Stomach (tissue), 4 donors: ENCODE data around the gene SSTR4.

Source experiments
- POLR2A ChIP-seq, 4 donors: fragments of 450-650 bp; IDR thresholded peaks; one replicate each; pipeline ENCODE4 v1.6.1; 2016; ENCODE audit warnings: antibody characterized with exemption in 4 of 4, control low read depth in 2 of 4, mild to moderate bottlenecking in 1 of 4, moderate library complexity in 1 of 4
- POLR2AphosphoS5 ChIP-seq, 3 donors: sonication (generic); formaldehyde crosslinking; IDR thresholded peaks; one replicate each; pipeline ENCODE4 v1.6.1; 2016; ENCODE audit warnings: antibody characterized with exemption in 3 of 3
- TF ChIP-seq, protein P1 (sequence below), 7 experiments: fragments of 450-650 bp in 4 of 7; fragments of 200-600 bp in 3 of 7; sonication (generic) in 3 of 7; IDR thresholded peaks; one replicate each; pipeline ENCODE4 v1.5.1; 2016 to 2019; ENCODE audit warnings: antibody characterized with exemption in 7 of 7, control low read depth in 2 of 7, mild to moderate bottlenecking in 1 of 7

DNA sequence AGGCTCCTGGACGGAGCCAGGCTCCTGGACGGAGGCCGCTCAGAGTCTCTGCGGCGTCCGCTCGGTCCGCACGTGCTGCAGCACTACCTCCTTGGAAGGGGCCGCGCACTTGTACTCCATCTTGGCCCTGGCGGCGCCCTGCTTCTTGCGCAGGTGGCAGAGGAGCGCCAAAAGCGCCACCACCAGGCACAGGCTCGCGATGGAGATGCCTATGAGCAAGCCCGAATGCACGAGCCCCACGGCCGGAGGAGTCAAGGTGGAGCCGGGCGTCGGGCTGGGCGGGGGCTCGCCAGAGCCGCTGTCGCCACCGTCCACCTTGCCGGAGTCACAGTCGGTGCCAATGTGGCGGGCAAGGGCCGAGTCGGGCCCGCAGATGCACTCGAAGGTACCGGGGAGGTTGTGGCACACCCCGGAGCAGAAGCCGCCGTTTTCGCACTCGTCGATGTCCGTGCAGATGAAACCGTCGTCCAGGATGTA, 12.7 kb downstream of the SSTR4 start:
- TF ChIP-seq POLR2A (IDR thresholded peaks at IDR 0.05) (no peak), POLR2AphosphoS5 (IDR thresholded peaks at IDR 0.05) (no peak)
- TF ChIP-seq, protein P1, sequence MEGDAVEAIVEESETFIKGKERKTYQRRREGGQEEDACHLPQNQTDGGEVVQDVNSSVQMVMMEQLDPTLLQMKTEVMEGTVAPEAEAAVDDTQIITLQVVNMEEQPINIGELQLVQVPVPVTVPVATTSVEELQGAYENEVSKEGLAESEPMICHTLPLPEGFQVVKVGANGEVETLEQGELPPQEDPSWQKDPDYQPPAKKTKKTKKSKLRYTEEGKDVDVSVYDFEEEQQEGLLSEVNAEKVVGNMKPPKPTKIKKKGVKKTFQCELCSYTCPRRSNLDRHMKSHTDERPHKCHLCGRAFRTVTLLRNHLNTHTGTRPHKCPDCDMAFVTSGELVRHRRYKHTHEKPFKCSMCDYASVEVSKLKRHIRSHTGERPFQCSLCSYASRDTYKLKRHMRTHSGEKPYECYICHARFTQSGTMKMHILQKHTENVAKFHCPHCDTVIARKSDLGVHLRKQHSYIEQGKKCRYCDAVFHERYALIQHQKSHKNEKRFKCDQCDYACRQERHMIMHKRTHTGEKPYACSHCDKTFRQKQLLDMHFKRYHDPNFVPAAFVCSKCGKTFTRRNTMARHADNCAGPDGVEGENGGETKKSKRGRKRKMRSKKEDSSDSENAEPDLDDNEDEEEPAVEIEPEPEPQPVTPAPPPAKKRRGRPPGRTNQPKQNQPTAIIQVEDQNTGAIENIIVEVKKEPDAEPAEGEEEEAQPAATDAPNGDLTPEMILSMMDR (IDR thresholded peaks at IDR 0.05), result no peak
